HepG2 (cell line): ENCODE measurements around the gene STK24. TPM values are rescaled to one million over a fixed set of nuclear protein-coding genes. Genes with fewer than 3 reads are reported as not detected.

ENCODE experiments used
- ATAC-seq: fragments of 200-7000 bp; cut with Tn5 transposase; 3 replicates; pipeline ENCODE4 v1.9.1; 2020; ENCODE audit warnings: mild to moderate bottlenecking, moderate library complexity
- BruUV-seq: library from RNA; stranded (reverse); fragments of 400-500 nt; replicated peaks from 2 replicates; lab custom pipeline; 2021; lab: Mats Ljungman, UMichigan
- CTCF ChIA-PET: fragments of 300-600 bp; formaldehyde crosslinking; extraction: SDS; loops from one replicate; lab custom pipeline; 2021; ENCODE audit warnings: low total read pairs, inconsistent platforms, low intra/inter-chr PET ratio; lab: Yijun Ruan, JAX
- POLR2A ChIA-PET: fragments of 350-600 bp; sonication (Branson Sonifier 250); formaldehyde crosslinking; loops from one replicate; lab custom pipeline; 2020; ENCODE audit warnings: antibody characterized with exemption, inconsistent platforms; lab: Yijun Ruan, JAX
- DNase-seq: peaks from one replicate; pipeline ENCODE4 v3.0.0-alpha.2; 2015; ENCODE audit warnings: low spot score
- FAIRE-seq: peaks from 3 replicates; lab custom pipeline; 2011; peaks lifted over from hg19 to GRCh38; lab: Jason Lieb, UNC
- H2AFZ ChIP-seq: one replicate; pipeline ENCODE4 v1.6.1; 2011; ENCODE audit warnings: low read length, inconsistent platforms
- H3K27ac ChIP-seq: fragments of 300-600 bp; 3 replicates; pipeline ENCODE4 v1.8.0; 2011; ENCODE audit warnings: mixed run types, mild to moderate bottlenecking, mixed read lengths, low read length, inconsistent platforms; ENCODE audit not compliant: insufficient read depth; ENCODE audit errors: extremely low read length
- H3K27me3 ChIP-seq, 2 experiments: fragments of 200-600 bp in 1 of 2; 2 replicates in 1 of 2; 3 replicates in 1 of 2; pipeline versions ENCODE4 v1.6.0 to v1.8.0; 2011; ENCODE audit warnings: low read length in 2 of 2, mild to moderate bottlenecking in 2 of 2, moderate library complexity in 2 of 2, inconsistent platforms in 1 of 2; ENCODE audit not compliant: insufficient read depth in 2 of 2, control insufficient read depth in 1 of 2
- H3K36me3 ChIP-seq, 2 experiments: fragments of 200-600 bp in 1 of 2; replicated peaks in 1 of 2; 2 replicates in 1 of 2; 3 replicates in 1 of 2; pipeline versions ENCODE4 v1.5.1 to v1.8.0; 2011; ENCODE audit warnings: low read length in 2 of 2, inconsistent platforms in 1 of 2; ENCODE audit not compliant: insufficient read depth in 2 of 2, control insufficient read depth in 1 of 2
- H3K4me1 ChIP-seq: 2 replicates; pipeline ENCODE4 v1.5.1; 2012; ENCODE audit warnings: low read length, inconsistent platforms; ENCODE audit not compliant: insufficient read depth
- H3K4me2 ChIP-seq: 2 replicates; pipeline ENCODE4 v1.6.0; 2011; ENCODE audit warnings: low read depth, low read length, inconsistent platforms
- H3K4me3 ChIP-seq, 3 experiments: fragments of 200-600 bp in 1 of 3; sonication (generic), shearing (Covaris generic) in 1 of 3; replicated peaks in 1 of 3; 2 replicates each; pipeline ENCODE4 v1.5.1; 2011 to 2016; ENCODE audit warnings: low read length in 3 of 3, inconsistent platforms in 2 of 3, low read depth in 2 of 3, mild to moderate bottlenecking in 2 of 3, control low read depth in 1 of 3, mixed read lengths in 1 of 3; ENCODE audit not compliant: insufficient read depth in 1 of 3
- H3K79me2 ChIP-seq: one replicate; pipeline ENCODE4 v1.6.1; 2011; ENCODE audit warnings: low read length, inconsistent platforms; ENCODE audit not compliant: insufficient read depth
- H3K9ac ChIP-seq: 2 replicates; pipeline ENCODE4 v1.6.0; 2011; ENCODE audit warnings: mild to moderate bottlenecking, low read depth, low read length, inconsistent platforms; ENCODE audit not compliant: insufficient read depth
- H3K9me3 ChIP-seq: 2 replicates; pipeline ENCODE4 v1.5.1; 2012; ENCODE audit warnings: mild to moderate bottlenecking, low read length
- H4K20me1 ChIP-seq: 2 replicates; pipeline ENCODE4 v1.6.0; 2011; ENCODE audit warnings: inconsistent platforms, mild to moderate bottlenecking, low read length, moderate library complexity; ENCODE audit not compliant: insufficient read depth
- HCFC1 ChIP-seq: fragments of 150-350 bp; IDR thresholded peaks from 2 replicates; pipeline ENCODE4 v1.6.1; 2014; ENCODE audit warnings: low read depth, low read length
- HIVEP1 ChIP-seq: sonication (generic); formaldehyde crosslinking; IDR thresholded peaks from 2 replicates; pipeline ENCODE4 v1.4.0; 2020; ENCODE audit warnings: mild to moderate bottlenecking, missing genetic modification reagents
- IKZF1 ChIP-seq: fragments of 450-650 bp; IDR thresholded peaks from 2 replicates; pipeline ENCODE4 v1.7.1; 2016
- MEIS1 ChIP-seq: sonication (generic); formaldehyde crosslinking; IDR thresholded peaks from 2 replicates; pipeline ENCODE4 v1.9.0; 2021; ENCODE audit warnings: mild to moderate bottlenecking, missing genetic modification reagents, moderate library complexity, borderline replicate concordance
- MNT ChIP-seq: fragments of 450-650 bp; IDR thresholded peaks from 2 replicates; pipeline ENCODE4 v1.6.1; 2016
- RBM39 ChIP-seq: fragments of 200-400 bp; formaldehyde crosslinking; IDR thresholded peaks from one replicate; pipeline ENCODE4 v1.6.1; 2018; ENCODE audit warnings: antibody characterized with exemption, mild to moderate bottlenecking, low read depth, low read length; ENCODE audit not compliant: poor library complexity, severe bottlenecking
- TP53 ChIP-seq: sonication (generic); formaldehyde crosslinking; conservative IDR thresholded peaks from 2 replicates; pipeline ENCODE4 v1.4.0; 2020; ENCODE audit warnings: missing genetic modification reagents
- ZBTB7A ChIP-seq: sonication (generic); formaldehyde crosslinking; IDR thresholded peaks from 2 replicates; pipeline ENCODE4 v1.8.0; 2022; ENCODE audit warnings: mild to moderate bottlenecking, missing genetic modification reagents
- ZNF446 ChIP-seq: sonication (generic); formaldehyde crosslinking; IDR thresholded peaks from 2 replicates; pipeline ENCODE4 v1.5.0; 2020; ENCODE audit warnings: mild to moderate bottlenecking, missing genetic modification reagents
- ZNF496 ChIP-seq: sonication (generic); formaldehyde crosslinking; IDR thresholded peaks from 2 replicates; pipeline ENCODE4 v1.8.1; 2023; ENCODE audit warnings: mild to moderate bottlenecking, moderate library complexity, missing genetic modification reagents; ENCODE audit not compliant: insufficient replicate concordance
- ZNF512B ChIP-seq: sonication (generic); formaldehyde crosslinking; IDR thresholded peaks from 2 replicates; pipeline ENCODE4 v1.5.1; 2020; ENCODE audit warnings: missing genetic modification reagents, mild to moderate bottlenecking, borderline replicate concordance
- ZNF713 ChIP-seq: sonication (generic); formaldehyde crosslinking; IDR thresholded peaks from 2 replicates; pipeline ENCODE4 v1.4.0; 2020; ENCODE audit warnings: mild to moderate bottlenecking, missing genetic modification reagents
- ZNF788 ChIP-seq: sonication (generic); formaldehyde crosslinking; IDR thresholded peaks from 2 replicates; pipeline ENCODE4 v1.5.0; 2020; ENCODE audit warnings: mild to moderate bottlenecking, missing genetic modification reagents, borderline replicate concordance
- ZNF83 ChIP-seq: sonication (generic); formaldehyde crosslinking; IDR thresholded peaks from 2 replicates; pipeline ENCODE4 v1.4.0; 2020; ENCODE audit warnings: missing genetic modification reagents, mild to moderate bottlenecking, borderline replicate concordance
- WGBS: methylation state at CpG from one replicate; pipeline ENCODE4 v1.1.6; 2017; ENCODE audit warnings: low lambda C conversion rate; 5-methylcytosine and 5-hydroxymethylcytosine counted together
- in situ Hi-C: cut with HindIII; loops from 2 replicates; pipeline ENCODE4 v1.10.0; 2017; ENCODE audit warnings: low pct_unique_long_range_greater_than_20kb; ENCODE audit not compliant: extremely low pct_ligation_motif_present
- intact Hi-C: fragments of 100-400 bp; cut with micrococcal nuclease; formaldehyde crosslinking; loops from one replicate; pipeline ENCODE4 v1.10.0; 2022; ENCODE audit not compliant: unreplicated experiment
- polyA plus RNA-seq, 8 experiments: library from polyadenylated mRNA; depleted of rRNA in 3 of 8; stranded (reverse) in 7 of 8; unstranded in 1 of 8; fragments of >200 nt; fragmentation: Illumina TruSeq in 4 of 8; extraction: Trizol in 4 of 8; gene quantifications; 2 replicates each; pipeline versions ENCODE4 v1.2.1 to v1.2.3, GENCODE V29; 2011 to 2016; ENCODE audit warnings: low read depth in 4 of 8, missing spikeins in 1 of 8, mixed read lengths in 1 of 8; ENCODE audit not compliant: insufficient read depth in 1 of 8
- total RNA-seq, 5 experiments: library from RNA; depleted of rRNA; stranded (reverse); fragments of >200 nt; fragmentation: Illumina TruSeq; extraction: Trizol; gene quantifications; 2 replicates each; pipeline ENCODE4 v1.2.3, GENCODE V29; 2016; ENCODE audit warnings: low read depth in 1 of 5

STK24 gene
- total and polyA plus RNA-seq, 2 of the 13 experiments (the other 11 are each of a cell fraction or from before 2014, with no cell fraction given): 51.3 to 73.0 TPM

GRCh38 chr13:98487016-98487415, 89.9 kb downstream of the STK24 start:
- Histone ChIP-seq H3K4me3 (no peak overlapping the region), H3K79me2 (peaks cover 97% of the 10 kb centered on the region), H3K9ac (no peak overlapping the region), H3K4me2 (no peak overlapping the region), H3K27me3 (no peaks in the 10 kb centered on the region), H3K9me3 (no peaks in the 10 kb centered on the region), H4K20me1 (peaks cover 11% of the 10 kb centered on the region), H3K36me3 (peaks cover 0 to 4% of the 10 kb centered on the region in 2 experiments; a peak in 3 of 5 replicates), H3K27ac (no peak overlapping the region), H3K4me1 (peaks cover 98% of the 10 kb centered on the region), H2AFZ (no peak overlapping the region)
- DNase-seq (no peak), FAIRE-seq (no peak), ATAC-seq (no peak)
- BruUV-seq: no TSS peak
- 95% methylated on average over 5 of the region's 5 CpGs for WGBS
- ChIA-PET CTCF (no interaction called here), POLR2A (no interaction called here)
- intact Hi-C loops: no loop called here
- TF ChIP-seq MNT (no peak), ZNF713 (no peak), TP53 (CRISPR knock-in tag) (no peak), RBM39 (no peak), ZNF512B (CRISPR knock-in tag) (no peak), ZNF83 (CRISPR knock-in tag) (no peak), ZNF496 (no peak), ZNF788 (no peak), HIVEP1 (CRISPR knock-in tag) (no peak), ZBTB7A (CRISPR knock-in tag) (no peak), IKZF1 (no peak), HCFC1 (no peak), ZNF446 (CRISPR knock-in tag) (no peak), MEIS1 (CRISPR knock-in tag) (no peak)
- in situ Hi-C loops: no loop called here
